ENCODE data around the gene IGSF3.
"Not testable (repeated sequence)": the region's sequence is repeated elsewhere in the genome, so short reads cannot be mapped to it uniquely, and the experiment has no call there.

DNA sequence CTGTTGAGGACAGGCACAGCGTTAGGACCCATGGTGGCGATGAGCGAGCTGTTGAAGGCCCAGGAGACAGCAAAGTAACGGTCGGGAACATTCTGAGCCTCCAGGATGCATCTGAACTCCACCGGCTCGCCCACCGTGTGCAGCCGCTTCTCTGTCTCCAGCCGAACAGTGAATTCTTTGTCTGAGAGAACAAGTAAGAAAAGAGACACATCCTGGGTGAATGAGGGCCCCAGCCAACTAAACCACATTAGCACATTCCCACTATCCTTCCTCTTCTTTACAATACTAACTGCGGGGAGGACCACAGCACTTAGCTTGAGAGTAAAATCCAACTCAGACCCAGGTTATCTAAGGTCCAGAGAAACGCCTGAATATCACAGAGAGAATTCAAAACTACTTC is 59.4 kb downstream of the IGSF3 start:
- not testable (repeated sequence) for TF ChIP-seq POLR2A (IDR thresholded peaks at IDR 0.05; ENCODE audit: low read depth, low read length); POLR2AphosphoS5 (IDR thresholded peaks at IDR 0.05; ENCODE audit: low read depth, low read length); TAF1 (IDR thresholded peaks at IDR 0.05; ENCODE audit: borderline replicate concordance, low read depth, low read length)
